Ureter (tissue), 1 donor: ENCODE results near the gene ENGASE. TPM values are rescaled to one million over a fixed set of nuclear protein-coding genes. Genes with fewer than 3 reads are reported as not detected.

ENCODE experiments used
- DNase-seq: peaks from one replicate; pipeline ENCODE4 v3.0.0-alpha.2; 2020; ENCODE audit warnings: low spot score
- total RNA-seq: library from RNA; stranded (reverse); gene quantifications from one replicate; pipeline ENCODE4 v1.2.4, GENCODE V29; 2023
- donor health status: DM: yes; HTN: yes; CAD: no.

Gene ENGASE
- total RNA-seq, 1 donor from 2014 or later, result 119 TPM

DNA sequence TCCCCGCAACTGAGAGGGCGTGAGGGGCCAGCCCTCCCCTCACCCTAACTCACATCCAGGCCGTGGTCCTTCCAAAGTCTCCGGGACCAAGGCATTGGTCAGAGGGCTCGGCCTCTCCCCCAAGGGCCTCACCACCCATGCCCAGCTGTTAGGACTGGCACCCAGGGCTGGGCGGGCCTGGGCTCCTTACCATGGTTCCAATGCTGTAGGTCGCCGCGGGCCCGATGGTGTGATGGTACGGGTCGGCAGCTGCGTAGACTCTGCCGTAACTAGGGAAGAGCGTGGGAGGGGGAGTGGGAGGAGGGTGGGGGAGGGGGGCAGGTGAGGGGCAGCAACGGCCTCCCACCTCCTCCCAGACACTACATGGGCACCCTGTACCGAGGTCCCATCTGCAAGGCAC, 19.6 kb downstream of the ENGASE start:
- DNase-seq, result no peak

DNA sequence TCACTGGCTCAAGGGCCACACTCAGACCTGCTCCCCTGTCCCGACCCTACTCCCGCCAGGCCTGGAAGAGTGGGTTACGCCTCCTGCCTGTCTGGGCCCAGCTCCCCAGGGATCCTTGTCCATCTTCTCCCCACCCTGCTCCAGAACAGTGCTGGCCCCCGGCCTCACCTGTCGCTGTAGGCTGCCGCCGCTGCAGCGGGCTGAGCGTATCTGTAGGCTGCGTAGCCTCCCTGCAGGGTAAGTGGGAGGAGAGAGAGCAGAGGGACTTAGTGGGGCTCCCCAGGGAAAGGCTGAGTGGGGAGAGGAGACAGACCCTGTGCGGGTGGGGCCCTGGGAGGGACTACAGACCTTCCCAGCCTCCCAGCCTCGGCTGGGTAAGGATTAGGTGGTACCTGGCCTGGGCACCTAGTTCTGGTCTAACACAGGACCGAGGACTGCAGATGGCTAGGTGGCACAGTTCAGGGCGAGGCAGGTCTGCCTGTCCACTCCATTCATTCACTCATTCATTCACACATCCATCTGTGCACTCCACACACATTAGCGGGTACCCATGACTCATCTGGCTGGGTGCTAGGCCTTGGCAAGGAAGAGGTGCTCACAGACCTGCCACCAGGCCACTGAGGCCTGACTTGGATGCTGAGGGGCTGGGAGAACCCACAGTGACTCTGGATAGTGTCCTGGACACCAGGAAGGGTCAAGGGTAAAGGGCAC, 20.9 kb downstream of the ENGASE start:
- no peak for DNase-seq

DNA sequence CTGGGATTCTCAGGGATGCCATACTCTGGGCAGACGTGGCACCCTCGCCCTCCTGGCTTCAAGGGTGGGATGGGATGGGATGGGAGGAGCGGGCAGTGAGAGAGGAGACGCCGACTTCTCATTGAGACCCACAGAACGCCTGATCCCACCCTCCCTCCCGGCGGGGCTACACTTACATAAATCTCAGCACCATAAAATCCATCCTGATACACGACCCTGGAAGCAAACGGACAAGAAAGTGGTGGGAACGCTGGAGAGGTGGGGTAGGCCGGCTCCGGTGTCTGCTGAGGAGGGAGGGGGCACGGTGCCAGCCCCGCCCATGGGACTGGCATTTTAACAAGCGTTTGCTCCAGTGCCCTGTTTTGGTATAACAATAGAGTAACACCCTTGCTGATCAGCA, 21.9 kb downstream of the ENGASE start:
- DNase-seq, result no peak

DNA sequence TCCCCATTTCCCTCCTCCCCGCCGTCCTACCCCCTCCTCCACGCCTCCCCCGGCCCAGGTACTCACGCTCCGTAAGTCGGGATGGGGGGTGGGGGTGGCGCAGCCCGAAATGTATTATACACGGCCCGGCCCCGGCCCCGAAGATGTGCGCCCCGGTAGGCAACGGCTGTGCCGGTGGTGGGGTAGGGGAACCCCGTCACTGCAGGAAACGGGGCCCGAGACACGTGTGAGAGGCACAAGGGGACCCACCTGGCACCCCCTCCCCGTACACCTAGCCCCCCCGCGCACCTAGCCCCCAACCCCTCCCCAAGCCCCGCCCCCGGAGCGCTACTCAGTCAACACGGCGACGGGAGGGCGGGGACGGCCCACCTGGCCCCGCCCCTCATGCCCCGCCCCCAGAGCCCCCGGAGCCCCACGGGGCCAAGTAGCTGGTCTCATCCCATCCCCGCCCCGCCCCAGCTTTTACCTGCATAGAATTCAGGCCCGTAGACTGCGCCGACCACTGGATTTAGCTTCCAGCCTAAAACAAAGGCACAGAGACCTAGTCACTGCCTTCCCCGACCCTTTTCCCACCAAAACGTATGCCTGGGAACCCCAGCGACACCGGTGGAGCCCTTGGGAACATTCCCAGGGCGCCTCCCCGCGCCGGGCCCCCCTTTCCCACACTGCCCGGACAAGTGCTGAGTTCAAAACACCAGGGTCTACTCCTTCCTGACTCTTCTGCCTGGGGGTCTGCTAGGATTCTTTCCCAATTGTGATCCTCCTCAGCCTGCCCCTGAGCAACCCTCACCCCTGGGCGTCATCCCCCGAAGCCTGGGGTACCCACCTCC, 22.8 kb downstream of the ENGASE start:
- no peak for DNase-seq

DNA sequence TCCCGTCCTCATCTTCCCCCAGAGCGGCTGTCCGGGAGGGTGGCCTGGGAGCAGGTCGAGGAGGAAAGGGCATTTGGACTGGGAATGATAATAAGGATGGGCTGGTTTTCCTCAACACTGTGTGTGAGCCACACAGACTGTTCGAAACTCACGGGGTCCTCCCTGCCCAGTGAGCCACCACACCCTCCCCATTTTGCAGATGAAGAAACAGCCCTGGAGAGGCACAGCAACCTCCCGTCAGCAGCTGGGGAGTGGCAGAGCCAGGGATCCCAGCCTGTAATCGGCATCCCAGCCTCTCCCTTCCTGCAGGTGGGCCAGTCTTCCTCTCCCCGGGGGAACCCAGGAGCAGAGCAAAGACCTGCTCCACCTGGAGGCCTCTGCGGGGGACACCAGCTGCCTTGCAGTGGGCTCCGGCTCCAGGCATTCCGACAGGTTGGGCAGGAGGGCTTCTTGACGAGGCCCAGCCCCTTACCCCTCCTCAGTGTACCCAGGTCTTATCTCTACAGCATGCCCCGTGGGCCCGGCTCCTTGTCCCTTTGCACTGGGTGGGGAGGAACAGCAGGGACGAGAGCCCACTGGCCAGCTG, 23.8 kb downstream of the ENGASE start:
- DNase-seq, result no peak

DNA sequence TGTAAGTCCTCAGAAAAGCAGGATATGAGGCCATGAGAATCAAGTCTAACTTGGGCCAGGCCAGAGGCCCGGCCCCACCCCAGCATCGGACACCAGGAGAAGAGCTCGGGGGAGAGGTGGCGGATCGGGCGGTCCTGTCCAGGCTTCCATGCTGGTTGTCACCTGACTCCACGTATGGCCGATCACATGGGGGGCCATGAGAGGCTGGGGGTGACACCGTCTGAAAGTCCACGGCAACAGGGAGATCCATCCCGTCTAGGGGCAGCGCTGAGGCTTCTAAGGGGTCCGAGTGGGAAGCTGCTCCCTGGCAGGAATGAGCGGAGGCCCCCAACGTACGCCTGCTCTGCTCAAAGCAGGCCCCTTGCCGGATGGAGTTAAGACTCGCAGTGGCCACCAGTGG, 25.8 kb downstream of the ENGASE start:
- no peak for DNase-seq

DNA sequence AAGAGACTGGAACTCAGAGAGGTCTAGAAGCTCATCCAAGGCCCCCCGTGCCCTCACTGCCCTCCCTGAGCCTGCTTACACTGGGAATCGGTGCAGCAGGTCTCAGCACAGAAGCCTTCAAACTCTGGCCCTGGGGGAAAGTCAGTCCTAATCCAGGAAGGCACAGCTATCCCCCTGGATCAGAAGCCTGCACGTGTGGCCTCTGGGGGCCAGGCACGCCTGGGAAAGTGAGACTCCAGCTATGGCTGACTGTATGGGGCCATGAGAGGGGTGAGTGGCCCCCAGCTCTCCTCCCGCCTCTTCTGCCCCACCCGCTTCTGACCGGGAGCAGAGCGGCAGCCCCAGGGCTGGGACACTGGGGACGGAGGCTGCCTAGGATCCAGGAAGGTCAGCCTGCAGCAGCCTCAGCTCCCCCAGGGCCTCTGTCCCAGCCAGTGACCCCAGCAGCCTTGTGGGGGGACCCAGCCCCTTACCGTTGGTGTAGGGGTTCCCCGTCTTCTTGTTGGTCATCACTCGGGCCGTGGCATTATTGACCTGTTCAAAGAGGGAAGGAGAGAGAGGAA, 26.6 kb downstream of the ENGASE start:
- no peak for DNase-seq

DNA sequence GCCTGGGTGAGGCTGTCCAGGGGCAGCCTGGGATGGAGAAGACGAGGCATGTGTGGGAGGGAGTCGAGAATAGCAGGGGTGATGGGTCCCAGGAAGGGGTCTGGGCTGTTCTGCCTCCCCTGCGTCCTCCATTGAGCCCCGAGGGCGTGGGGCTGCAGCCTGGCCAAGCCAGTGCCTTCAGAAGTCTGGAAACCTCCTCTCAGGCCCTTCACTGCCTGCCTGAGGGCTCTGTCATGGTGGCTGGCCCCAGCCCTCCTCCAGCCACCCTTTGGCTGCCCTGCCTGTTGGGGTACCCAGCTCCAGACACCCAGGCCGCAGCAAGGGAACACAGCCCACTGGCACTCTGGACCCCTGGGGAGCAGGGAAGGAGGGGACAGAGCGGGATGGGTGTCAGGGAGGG, 27.6 kb downstream of the ENGASE start:
- no peak for DNase-seq

DNA sequence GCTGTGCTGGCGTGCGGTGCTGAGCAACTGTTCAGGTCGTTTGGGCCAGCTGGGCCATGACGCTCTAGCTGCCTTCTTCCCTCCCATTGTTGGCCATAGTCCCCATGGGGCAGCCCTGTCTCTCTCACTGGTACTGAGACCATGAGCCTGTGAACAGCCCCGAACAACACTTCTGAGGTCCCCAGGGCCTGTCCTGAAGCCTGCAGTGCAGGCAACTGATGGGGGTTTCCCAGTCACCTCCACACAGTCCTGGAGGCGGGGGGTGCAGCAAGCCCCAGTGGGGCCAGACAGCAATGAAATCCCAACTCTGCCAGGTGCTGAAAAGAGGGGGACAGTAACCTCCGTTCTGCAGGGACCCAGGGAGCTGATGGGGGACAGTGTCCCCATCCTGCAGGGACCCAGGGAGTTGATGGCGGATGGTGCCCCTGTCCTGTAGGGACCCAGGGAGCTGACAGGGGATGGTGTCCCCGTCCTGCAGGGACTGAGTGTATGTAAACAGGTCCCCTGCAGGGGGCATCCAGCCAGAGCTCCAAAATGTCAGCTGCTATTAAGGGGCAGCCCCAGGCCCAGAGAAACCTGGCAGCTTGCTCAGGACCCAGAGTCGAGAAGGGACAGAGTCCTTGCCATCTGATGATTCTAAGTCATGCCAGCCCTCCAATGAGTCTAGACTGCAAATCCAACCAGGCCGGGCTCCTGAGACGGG, 30.4 kb downstream of the ENGASE start:
- DNase-seq, result no peak

DNA sequence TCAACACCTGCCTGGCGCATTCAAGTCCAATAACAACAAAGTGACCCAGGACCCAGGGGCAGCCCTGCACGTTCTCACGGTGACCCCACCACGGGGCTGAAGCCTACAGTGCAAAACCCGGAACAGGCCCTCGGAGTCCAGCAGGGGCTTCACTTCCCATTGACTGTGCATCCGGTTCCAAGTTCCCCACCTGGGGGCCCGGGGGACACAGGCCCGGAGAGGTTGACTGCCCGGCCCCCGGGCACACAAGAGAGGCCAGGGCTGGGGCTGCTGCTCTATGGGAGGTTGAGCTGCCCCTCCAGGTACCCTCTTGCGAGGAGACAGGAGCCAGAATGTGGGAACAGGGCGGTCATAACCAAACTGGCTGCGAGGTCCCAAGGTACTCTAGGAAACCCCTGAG, 31.3 kb downstream of the ENGASE start:
- DNase-seq, result no peak

DNA sequence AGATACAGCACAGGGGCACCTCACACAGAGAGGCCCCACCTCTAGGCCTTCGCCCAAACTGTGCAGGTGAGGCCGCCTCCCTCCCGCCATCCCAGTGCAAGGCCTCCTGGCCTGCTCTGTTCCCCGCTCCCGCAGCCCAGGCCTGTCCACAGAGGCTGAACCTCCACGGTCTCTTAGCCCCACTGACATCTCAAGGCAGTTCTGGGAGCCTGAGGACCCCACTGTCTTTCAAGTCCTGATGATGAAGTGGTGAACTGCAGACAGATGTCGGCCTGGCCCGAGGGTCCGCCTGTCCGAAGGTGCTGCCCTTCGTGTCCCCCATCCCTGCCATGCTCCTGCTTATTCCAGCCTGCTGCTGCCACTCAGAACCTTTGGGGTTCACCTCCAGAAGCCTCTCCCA, 32.3 kb downstream of the ENGASE start:
- no peak for DNase-seq

DNA sequence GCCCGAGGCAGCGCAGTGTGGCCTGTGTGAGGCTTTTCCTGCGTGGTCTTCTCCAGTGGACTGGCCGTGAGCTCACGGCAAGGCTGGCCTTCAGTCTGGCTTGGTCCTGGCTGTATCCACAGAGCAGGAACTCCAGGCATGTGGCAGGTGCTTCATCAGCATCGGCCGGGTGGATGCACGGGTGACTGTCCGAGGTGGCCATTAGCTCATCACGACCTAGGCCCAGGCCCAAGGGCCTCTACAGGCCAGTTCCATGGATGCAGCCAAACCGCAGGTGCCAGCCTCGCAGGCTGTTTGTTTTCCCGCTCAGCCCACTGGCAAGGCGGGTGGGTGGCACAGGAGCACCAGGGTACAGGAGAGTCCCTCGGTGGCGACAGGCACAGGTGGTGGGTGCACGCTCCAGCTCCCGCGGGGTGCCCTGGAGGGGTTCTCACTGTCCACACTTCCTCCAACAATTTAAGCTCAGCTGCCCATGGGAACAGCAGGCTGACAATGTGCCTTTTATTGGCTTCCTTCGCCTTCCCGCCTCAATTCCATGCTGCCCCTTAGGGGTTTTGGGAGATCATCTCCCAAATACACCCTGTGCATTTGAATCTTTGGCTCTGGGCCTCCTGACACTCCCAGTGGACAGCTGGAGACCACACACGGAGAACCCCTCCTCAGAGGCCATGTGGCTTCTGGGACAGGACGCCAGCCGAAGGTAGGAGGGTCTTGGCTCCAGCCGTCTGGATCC, 33.0 kb downstream of the ENGASE start:
- no peak for DNase-seq

DNA sequence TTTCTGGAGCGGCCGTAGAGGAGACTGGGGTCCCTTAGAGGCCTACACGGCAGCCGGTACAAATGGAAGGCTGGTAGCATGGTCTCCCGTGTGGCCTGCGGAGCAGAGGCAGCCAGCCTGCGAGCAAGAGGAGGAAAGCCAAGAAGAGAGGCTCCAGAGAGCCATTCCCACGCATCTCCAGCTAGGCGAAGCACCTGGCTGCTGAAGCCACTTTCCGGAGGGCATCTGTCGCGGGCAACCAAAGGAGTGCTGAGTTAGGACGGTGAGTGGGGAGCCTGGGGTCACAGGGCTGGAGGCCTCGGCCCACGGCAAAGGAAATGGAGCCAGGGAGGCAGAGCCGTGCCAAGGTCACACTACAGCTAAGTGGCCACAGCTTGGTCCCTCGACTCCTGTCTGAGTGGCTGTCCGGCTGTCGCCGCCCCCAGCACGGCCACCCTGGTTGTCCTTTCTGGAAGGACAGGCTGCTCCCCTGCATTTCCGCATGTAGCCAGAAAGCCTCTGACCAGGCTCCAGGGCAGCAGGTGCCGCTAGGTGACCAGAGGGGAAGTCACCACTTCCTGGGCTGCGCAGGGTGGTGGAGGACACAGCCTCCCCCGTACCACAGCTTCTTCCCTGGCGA, 33.7 kb downstream of the ENGASE start:
- DNase-seq, result no peak

DNA sequence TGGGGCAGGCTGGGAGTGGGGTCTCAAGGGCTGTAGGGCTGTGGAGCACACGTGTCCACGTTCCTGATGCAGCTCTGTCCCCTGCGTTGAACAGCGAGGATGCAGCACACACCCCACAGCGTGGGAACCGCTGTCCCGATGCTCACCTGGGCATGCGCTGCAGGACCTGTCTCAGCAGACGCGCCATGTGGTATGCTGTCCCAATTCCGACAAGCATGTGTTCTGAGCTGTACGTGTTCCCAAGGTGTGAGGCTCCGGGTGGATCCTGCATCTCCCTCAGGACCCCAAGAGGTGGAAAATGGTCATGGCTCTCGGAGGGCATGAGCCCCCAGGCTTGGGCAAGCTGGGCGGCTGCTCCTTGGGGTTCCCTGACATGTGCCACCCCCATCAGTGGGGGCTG, 34.2 kb downstream of the ENGASE start:
- no peak for DNase-seq

DNA sequence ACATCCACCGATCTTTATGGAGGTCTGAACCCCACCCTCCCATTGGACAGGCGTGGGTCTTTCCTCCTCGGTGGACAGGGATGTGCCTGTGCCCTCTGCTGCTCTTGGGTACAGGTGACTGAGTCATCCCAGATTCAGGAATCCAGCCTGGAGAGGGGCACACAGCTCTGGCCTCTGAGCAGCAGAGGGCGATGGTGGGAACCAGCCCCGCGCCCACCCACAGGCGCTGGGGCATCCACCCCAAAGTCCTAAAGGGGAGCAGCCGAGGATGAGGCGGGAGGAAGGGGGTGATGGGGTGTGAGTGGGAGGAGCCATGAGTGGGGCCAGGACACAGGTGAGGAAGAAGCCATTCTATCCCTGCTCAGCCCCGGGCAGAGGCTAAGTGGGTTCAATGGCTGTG, 35.0 kb downstream of the ENGASE start:
- no peak for DNase-seq

DNA sequence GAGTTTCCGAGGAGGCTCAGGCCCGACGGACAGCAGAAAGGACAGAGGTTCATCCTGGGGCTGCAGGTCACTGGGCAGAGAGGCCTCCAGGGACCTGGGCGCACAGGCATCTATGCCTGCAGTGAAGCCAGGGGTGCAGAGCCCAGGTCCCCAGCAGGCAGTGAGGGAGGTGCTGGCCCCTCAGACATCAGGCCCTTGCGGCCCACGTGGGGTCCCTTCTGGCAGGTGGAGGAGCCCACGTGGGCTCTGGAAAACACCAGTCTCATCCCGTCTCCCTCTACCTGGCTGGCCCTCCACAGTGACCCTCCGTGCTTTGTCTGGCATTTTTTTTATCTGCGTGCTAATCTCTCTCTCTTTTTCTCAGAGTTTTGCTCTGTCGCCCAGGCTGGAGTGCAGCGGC, 36.5 kb downstream of the ENGASE start:
- no peak for DNase-seq

DNA sequence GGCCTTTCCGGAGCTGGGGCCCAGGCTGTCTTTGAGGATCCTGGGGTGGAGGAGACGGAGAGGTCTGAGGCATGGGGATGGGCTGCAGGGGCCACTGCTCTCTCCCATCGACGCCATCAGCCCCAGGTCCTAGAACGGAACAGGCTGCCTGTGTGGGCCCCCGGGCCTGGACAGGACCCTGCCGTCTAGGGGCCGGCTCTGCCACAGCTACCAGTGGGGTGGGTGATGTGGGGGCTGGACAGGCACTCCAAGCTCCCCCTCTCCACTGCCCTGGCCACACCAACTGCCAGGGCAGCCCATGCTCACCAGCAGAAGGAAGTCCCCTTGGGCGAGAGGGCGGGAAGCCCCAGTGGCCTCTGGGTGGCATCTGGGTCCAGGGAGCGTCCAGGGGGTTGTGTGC, 37.8 kb downstream of the ENGASE start:
- no peak for DNase-seq

DNA sequence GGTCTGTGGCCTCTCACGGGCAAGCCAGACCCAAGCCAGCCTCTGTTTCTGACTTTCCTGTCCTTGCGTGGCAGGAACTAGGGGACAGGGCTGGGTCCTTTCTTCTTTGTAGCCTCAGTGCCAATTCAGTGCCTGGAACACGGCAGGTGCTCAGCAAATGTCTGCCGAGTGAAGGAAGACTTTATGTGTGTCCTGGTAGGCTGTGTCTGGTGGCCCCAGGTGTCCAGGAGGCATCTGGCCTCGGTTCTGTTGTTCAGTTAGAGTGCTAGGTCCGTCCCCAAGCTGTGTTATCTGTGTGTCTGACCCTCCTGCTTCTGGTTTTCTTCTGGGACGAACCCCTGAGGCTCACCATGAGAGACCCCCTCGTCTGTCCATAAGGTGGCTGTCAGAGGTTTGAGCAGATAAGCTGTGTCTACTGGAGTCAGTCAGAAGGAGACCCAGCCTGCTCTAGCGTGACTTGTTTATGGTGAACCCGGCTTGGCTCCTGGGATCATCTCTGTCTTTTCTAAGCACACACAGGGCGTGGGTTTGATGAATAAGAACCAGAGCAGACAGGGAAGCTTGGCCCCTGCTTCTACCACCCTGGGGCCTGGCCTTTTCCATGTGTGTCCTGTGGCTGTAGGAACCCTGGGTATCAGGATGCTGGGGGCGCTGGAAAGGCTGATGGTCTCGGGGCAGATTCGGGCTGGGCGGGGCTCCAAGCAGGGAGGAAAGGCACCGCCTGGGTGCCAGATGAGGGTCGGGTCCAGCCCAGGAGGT, 39.3 kb downstream of the ENGASE start:
- DNase-seq, result no peak

DNA sequence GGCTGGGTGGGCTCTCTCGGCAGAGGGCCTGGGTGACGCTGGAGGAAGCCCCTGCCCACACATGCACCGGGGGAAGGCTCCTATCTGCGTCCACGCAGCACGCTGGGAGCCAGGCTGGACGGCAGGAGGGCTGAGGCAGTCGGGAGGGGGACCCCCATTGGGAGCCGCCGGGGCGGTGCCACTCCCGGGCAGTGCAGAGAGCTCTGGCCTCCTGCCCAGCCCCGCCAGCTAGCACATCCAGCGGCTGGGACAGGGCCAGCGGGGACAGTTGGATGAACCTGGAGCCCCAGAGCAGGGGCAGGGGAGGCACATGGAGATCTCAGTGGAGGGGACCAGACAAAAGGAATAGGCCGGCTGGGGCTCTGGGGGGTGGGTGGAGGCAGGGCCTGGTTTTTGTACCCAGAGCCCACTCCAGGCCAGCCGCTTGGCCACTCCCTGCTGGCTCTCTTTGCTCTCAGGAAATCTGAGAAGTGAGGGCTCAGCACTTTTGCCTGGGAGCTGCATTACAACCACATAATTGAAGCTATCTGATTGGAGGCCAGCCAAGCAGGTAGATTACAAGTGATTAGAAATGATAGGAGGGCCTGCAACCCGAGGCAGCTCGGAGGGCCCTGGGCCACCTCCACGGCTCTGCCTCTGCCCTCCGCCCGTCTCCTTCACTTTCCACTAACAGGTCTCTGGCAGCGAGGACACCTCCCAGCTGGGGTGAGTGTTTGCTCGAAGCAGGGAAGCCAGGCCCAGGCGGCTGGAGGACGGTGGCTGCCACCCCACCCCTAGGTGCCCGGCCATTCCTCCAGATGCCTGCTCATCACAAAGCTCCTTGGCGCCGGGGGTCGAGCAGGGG, 40.1 kb downstream of the ENGASE start:
- peak; percentile 79 for DNase-seq
